ENCODE measurements around the gene LEFTY1.

Gene LEFTY1

GRCh38 chr1:225915538-225915991, 26.6 kb upstream of the LEFTY1 start:
- DNase-seq = no peak

GRCh38 chr1:225914947-225915346, 26.0 kb upstream of the LEFTY1 start:
- no peak for DNase-seq

- no peak for DNase-seq
Observed at GRCh38 chr1:225914391-225914790, 25.4 kb upstream of the LEFTY1 start.

- peak; percentile 69 for DNase-seq
Observed at GRCh38 chr1:225911191-225912130, 22.5 kb upstream of the LEFTY1 start.

GRCh38 chr1:225909477-225909876, 20.5 kb upstream of the LEFTY1 start:
- no peak for DNase-seq

- DNase-seq = no peak
Observed at GRCh38 chr1:225908773-225909172, 19.8 kb upstream of the LEFTY1 start.

- no peak for DNase-seq
Observed at GRCh38 chr1:225908013-225908640, 19.2 kb upstream of the LEFTY1 start.

GRCh38 chr1:225907341-225907740, 18.4 kb upstream of the LEFTY1 start:
- DNase-seq = no peak

- DNase-seq = no peak
Observed at GRCh38 chr1:225906467-225906866, 17.5 kb upstream of the LEFTY1 start.

GRCh38 chr1:225903623-225904022, 14.7 kb upstream of the LEFTY1 start:
- no peak for DNase-seq

- no peak for DNase-seq
Observed at GRCh38 chr1:225899044-225899925, 10.3 kb upstream of the LEFTY1 start.

- DNase-seq = peak; percentile 55
Observed at GRCh38 chr1:225897595-225898514, 8.9 kb upstream of the LEFTY1 start.

GRCh38 chr1:225896937-225897549, 8.1 kb upstream of the LEFTY1 start:
- peak; percentile 89 for DNase-seq

- DNase-seq = no peak
Observed at GRCh38 chr1:225896494-225896893, 7.5 kb upstream of the LEFTY1 start.

GRCh38 chr1:225892307-225892706, 3.4 kb upstream of the LEFTY1 start:
- no peak for DNase-seq

- no peak for DNase-seq
Observed at GRCh38 chr1:225891229-225891972, 2.5 kb upstream of the LEFTY1 start.

GRCh38 chr1:225890346-225891228, 1.6 kb upstream of the LEFTY1 start:
- DNase-seq = no peak

- DNase-seq = no peak
Observed at GRCh38 chr1:225889743-225890142, 797 bp upstream of the LEFTY1 start.

- no peak for DNase-seq
Observed at GRCh38 chr1:225888289-225888897, 553 bp downstream of the LEFTY1 start.
